ENCODE results near the gene GALK1. TPM values are rescaled to one million over a fixed set of nuclear protein-coding genes. Genes with fewer than 3 reads are reported as not detected.

The GALK1 gene
- total and polyA plus RNA-seq, 2 of the 13 experiments (the other 11 are each of a cell fraction or from before 2014, with no cell fraction given) = 59.9 to 93.6 TPM

GRCh38 chr17:75771334-75772281 is 6.6 kb upstream of the GALK1 start (continued):
- TF ChIP-seq THAP9 (CRISPR knock-in tag; IDR thresholded peaks at IDR 0.05; ENCODE audit: borderline replicate concordance) (peak; percentile 37; the same call in 1 of the 2 replicates), HDAC2 (CRISPR knock-in tag; IDR thresholded peaks at IDR 0.05) (0 out of 2 replicates have a peak, but pooled peaks have one; percentile 30), FOXP4 (CRISPR knock-in tag; IDR thresholded peaks at IDR 0.05) (0 out of 2 replicates have a peak, but pooled peaks have one; percentile 16), PATZ1 (CRISPR knock-in tag; IDR thresholded peaks at IDR 0.05) (0 out of 2 replicates have a peak, but pooled peaks have one; percentile 14), MAZ (IDR thresholded peaks at IDR 0.05; ENCODE audit: borderline replicate concordance, low read depth, low read length) (no peak), MAZ (CRISPR knock-in tag; IDR thresholded peaks at IDR 0.05; ENCODE audit: low read depth) (peak; percentile 42; the same call in 1 of the 2 replicates), SYNCRIP (IDR thresholded peaks at IDR 0.05; ENCODE audit: insufficient read depth, low read depth, low read length) (no peak), JDP2 (CRISPR knock-in tag; IDR thresholded peaks at IDR 0.05; ENCODE audit: borderline replicate concordance) (no peak), MTERF4 (CRISPR knock-in tag; IDR thresholded peaks at IDR 0.05) (0 out of 2 replicates have a peak, but pooled peaks have one; percentile 22), ZNF878 (CRISPR knock-in tag; IDR thresholded peaks at IDR 0.05) (no peak), CBX1 (IDR thresholded peaks at IDR 0.05; ENCODE audit: low read depth) (no peak), SPEN (CRISPR knock-in tag; IDR thresholded peaks at IDR 0.05; ENCODE audit: low read depth) (no peak), ZFX (CRISPR knock-in tag; IDR thresholded peaks at IDR 0.05; ENCODE audit: low read depth) (peak; percentile 82), SAP130 (CRISPR knock-in tag; IDR thresholded peaks at IDR 0.05; ENCODE audit: low read depth) (peak; percentile 59), ZBTB42 (CRISPR knock-in tag; IDR thresholded peaks at IDR 0.05) (no peak), ZNF329 (CRISPR knock-in tag; IDR thresholded peaks at IDR 0.05; ENCODE audit: low read depth) (no peak), ZNF3 (CRISPR knock-in tag; IDR thresholded peaks at IDR 0.05) (no peak), ZNF614 (CRISPR knock-in tag; IDR thresholded peaks at IDR 0.05; ENCODE audit: borderline replicate concordance) (peak; percentile 21; the same call in 1 of the 2 replicates)

Measured in HepG2 (cell line).